Measurements from ENCODE around the gene ZNF10.

DNA sequence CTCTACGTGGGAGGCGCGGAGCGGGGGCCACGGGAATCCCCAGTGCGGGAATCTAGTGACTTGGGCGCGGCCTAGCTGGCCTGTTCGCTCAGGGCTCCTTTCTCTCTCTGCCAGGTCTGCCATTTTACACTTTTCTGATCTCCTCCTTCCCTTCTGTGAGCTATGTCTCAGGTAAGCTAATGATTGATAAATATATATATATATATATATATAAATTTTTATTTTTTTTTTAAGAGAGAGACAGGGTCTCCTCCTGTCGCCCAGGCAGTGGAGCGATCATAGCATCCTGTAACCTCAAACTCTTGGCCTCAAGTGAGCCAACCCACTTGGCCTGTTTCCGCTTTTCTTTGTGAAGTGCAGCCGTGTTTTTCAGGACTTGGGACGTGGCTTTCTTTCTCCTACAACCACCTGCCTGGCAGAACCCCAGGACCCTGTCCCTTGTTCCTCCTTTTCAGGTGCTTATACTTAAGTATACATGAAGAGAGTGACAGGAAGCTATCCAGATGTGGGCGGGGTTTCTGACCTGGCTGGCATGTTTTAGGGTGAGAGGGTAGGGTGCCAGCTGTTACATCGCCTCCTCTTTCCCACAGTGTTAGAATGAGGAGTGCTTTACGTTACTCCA, 49.2 kb upstream of the ZNF10 start:
- TF ChIP-seq POLR2A (IDR thresholded peaks at IDR 0.05): no peak
- no peak for TF ChIP-seq CTCF (IDR thresholded peaks at IDR 0.05)
